Activated naive CD4-positive, alpha-beta T cell treated with anti-CD3 and anti-CD28 coated beads, Interleukin-2, amount 10 ng/mL, durations not matched to agents 7 days and 5 days (primary cell): Measurements from ENCODE around the gene MED25.

ENCODE experiments used
- CTCF ChIA-PET: fragments of 350-600 bp; sonication (Branson Sonifier 250); formaldehyde crosslinking; loops from one replicate; lab custom pipeline; 2021; ENCODE audit warnings: antibody characterized with exemption; lab: Charles Lee
- DNase-seq: peaks from one replicate; pipeline ENCODE4 v3.0.0-alpha.2; 2020
- H3K27ac Mint-ChIP-seq: one replicate; pipeline ENCODE4 v1.8.0; 2021; ENCODE audit warnings: mild to moderate bottlenecking, moderate library complexity, mixed read lengths
- H3K27me3 Mint-ChIP-seq: one replicate; pipeline ENCODE4 v1.8.0; 2021; ENCODE audit warnings: mild to moderate bottlenecking, mixed read lengths
- H3K36me3 Mint-ChIP-seq: one replicate; pipeline ENCODE4 v1.8.0; 2021; ENCODE audit warnings: mixed read lengths
- H3K4me1 Mint-ChIP-seq: one replicate; pipeline ENCODE4 v1.8.0; 2021; ENCODE audit warnings: mixed read lengths
- H3K4me3 Mint-ChIP-seq: one replicate; pipeline ENCODE4 v1.8.0; 2021; ENCODE audit warnings: mild to moderate bottlenecking, moderate library complexity, mixed read lengths
- H3K9me3 Mint-ChIP-seq: one replicate; pipeline ENCODE4 v1.8.0; 2021; ENCODE audit warnings: mixed read lengths

The MED25 gene

DNA sequence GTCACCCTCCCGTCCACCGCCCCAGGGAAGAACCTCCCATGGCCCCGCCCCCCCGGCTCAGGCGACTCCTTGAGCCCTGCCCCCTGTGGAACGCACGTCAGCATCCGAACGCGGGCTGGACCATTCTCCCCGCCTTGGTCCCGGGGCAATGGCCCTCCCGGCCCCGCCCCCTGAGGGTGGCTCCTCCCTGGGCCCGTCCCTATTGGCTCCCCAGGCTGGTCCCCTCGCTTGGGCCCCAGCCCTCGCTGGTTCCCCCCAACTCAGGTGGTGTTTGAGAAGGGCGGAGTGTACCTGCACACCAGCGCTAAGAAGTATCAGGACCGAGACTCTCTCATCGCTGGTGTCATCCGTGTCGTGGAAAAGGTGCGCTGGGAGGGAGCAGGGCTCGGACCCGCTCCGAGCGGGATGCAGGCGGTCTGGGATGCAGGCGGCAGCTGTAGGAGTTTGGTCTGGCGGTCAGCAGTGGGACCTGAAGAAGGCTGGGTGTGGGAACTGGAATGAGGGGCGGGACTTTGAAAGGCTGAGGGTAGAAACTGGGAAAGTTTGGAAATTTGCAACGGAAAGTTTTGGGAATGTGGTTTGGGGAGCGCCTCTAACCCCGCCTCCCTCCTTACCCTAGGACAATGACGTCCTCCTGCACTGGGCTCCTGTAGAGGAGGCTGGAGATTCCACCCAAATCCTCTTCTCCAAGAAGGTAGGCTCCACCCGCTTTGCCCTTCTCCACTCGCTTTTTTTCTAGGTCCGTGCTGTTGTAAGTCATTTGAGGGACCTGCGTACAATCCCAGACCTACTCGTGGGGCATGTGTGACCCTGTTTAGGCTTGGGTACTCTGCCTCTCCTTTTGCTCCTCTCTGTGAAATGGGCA is 60.0 kb downstream of the MED25 start:
- H3K36me3 Mint-ChIP-seq = peaks cover 32% of the 10 kb centered on the region
- peaks cover 29% of the 10 kb centered on the region for H3K4me1 Mint-ChIP-seq
- H3K27ac Mint-ChIP-seq = no peak overlapping the region
- H3K9me3 Mint-ChIP-seq = no peaks in the 10 kb centered on the region
- H3K27me3 Mint-ChIP-seq = no peaks in the 10 kb centered on the region
- CTCF ChIA-PET = no interaction called here
- DNase-seq = peak; percentile 99
- H3K4me3 Mint-ChIP-seq = no peak overlapping the region

DNA sequence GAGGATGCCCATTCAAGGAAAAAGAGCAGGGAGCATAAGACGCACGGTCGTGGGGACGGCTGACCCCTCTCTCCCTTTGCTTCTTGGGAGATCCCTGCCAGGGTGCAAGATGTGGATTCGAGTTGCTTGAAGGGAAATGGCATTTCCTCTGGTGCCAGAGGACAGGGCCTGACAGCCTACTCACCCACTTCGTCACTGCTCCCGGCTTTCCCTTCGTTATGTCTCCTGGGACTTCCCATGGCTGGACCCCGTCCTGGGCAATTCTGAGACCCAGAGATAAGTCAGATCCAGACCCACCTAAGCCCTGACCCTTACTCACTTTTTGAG is 60.6 kb downstream of the MED25 start:
- Mint-ChIP-seq H3K36me3 (peaks cover 38% of the 10 kb centered on the region), H3K9me3 (no peaks in the 10 kb centered on the region), H3K27ac (peak overlapping the region; percentile 70), H3K4me1 (peaks cover 29% of the 10 kb centered on the region), H3K4me3 (no peak overlapping the region), H3K27me3 (no peaks in the 10 kb centered on the region)
- no peak for DNase-seq
- CTCF ChIA-PET = no interaction called here

DNA sequence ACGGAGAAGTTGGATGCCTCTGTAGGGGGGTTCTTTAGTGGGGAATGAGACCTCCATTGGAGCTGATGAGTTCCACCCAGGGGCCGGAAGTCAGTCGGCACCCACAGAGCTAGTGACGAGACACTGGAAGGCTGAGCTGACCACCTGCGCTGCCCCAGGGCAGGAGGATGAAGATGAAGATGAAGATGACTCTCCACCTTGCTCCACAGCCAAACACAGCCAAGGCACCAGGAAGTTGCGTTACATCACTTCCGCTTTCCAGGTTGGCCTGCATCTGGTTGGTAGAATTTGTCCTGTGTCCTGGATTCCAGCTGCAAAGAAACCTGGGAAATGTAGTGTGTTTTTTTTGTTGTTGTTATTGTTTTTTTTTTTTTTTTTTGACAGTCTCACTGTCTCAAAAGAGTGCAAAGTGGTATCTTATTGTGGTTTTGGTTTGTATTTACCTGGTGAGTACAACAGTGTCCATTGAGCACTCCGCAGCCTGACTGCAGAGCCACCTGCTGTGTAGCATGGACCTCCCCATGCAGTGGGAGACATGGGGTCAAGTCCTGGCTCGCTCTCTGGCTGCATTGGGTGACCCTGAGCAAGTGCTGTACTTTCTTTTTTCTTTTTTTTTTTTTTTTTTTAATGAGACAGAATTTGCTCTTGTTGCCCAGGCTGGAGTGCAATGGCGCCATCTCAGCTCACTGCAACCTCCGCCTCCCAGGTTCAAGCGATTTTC is 61.3 kb downstream of the MED25 start:
- Mint-ChIP-seq H3K36me3 (peaks cover 41% of the 10 kb centered on the region), H3K9me3 (no peaks in the 10 kb centered on the region), H3K4me3 (no peak overlapping the region), H3K27me3 (no peaks in the 10 kb centered on the region), H3K4me1 (peaks cover 26% of the 10 kb centered on the region), H3K27ac (peak overlapping the region; percentile 70)
- peak; percentile 42 for DNase-seq
- CTCF ChIA-PET = no interaction called here

DNA sequence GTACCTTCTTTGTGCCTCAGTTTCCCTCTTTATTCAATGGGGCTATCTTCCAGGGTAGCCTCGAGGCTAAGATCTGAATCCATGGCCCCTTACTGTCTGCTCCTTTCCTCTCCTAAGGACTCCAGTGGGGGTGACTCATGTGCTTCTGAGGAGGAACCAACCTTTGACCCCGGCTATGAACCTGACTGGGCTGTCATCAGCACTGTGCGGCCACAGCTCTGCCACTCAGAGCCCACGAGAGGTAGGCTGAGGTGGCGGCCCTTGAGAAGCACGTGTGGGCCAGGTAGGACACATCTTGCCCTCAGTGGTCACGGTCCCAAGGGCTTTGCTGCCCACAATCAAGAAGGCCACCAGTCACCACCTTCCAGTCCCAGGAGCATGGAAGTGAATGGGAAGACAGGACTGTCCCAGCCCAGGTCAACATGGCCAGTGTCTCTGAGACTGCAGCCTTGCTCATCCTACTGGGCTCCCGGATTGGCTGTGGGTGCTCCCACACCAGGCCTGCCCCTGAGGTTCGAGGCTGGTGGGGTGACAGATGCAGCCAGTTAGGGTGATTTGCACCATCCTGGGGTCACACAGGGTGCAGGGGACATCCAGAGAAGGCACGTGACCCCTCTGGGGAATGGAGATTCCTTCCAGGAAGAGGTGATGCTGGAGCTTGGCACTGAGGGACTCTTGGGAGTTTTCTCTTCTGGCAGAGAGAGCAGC is 62.2 kb downstream of the MED25 start:
- no peaks in the 10 kb centered on the region for H3K27me3 Mint-ChIP-seq

DNA sequence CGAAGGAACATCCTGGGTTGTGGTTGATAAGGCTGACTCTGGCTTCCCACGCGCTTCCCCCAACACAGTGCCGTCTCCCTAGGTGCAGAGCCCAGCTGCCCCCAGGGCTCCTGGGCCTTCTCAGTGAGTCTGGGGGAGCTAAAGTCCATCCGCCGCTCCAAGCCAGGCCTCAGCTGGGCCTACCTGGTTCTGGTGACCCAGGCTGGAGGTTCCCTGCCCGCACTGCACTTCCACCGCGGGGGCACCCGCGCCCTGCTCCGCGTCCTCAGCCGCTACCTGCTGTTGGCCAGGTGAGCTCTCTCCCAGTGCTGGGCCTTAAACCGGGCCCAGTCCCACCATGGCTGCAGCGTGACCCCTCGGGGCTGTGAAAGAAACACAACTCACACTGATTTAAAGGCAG is 63.1 kb downstream of the MED25 start:
- H3K36me3 Mint-ChIP-seq = peaks cover 49% of the 10 kb centered on the region
- no peaks in the 10 kb centered on the region for H3K27me3 Mint-ChIP-seq
- H3K4me1 Mint-ChIP-seq = peaks cover 15% of the 10 kb centered on the region
- no peaks in the 10 kb centered on the region for H3K9me3 Mint-ChIP-seq
- CTCF ChIA-PET = interaction anchor here (1.0 kb wide), 1 partner anchor 15 kb away, joined by 3 read pairs; no protein-coding TSS in a partner anchor
- no peak overlapping the region for H3K27ac Mint-ChIP-seq
- no peak for DNase-seq
- no peak overlapping the region for H3K4me3 Mint-ChIP-seq

More for the DNA sequence above, 62.2 kb downstream of the MED25 start:
- H3K36me3 Mint-ChIP-seq = peaks cover 45% of the 10 kb centered on the region
- H3K27ac Mint-ChIP-seq = peak overlapping the region; percentile 33
- no peaks in the 10 kb centered on the region for H3K9me3 Mint-ChIP-seq
- DNase-seq = no peak
- CTCF ChIA-PET = no interaction called here
- H3K4me3 Mint-ChIP-seq = peak overlapping the region; percentile 21
- peaks cover 19% of the 10 kb centered on the region for H3K4me1 Mint-ChIP-seq

DNA sequence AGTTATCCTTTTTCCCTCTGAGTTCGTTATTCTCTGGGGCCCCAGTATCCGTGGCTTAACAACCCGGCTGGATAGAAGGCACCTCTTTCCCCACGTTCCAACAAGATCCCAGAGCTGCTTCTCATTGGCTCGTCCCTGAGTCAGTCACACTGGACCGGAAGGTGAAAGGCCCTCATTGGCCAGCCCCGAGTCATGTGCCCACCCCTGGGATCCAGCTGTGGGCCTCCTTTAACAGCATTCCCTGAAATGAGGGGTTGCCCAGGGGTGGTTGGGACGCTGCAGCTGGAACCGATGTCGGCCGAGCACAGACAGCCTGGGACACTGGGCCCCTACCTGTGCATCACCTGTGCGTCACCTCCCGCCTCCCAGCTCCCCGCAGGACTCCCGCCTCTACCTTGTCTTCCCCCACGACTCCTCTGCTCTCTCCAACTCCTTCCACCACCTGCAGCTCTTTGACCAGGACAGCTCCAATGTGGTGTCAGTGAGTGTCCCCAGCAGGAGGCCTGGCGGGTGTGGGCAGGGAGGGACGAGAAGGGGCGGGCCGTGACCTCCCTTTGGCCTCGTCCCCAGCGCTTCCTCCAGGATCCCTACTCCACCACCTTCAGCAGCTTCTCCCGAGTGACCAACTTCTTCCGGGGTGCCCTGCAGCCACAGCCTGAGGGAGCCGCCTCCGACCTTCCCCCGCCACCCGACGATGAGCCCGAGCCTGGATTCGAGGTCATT is 63.7 kb downstream of the MED25 start:
- peaks cover 52% of the 10 kb centered on the region for H3K36me3 Mint-ChIP-seq
- H3K4me3 Mint-ChIP-seq = no peak overlapping the region
- H3K4me1 Mint-ChIP-seq = peaks cover 15% of the 10 kb centered on the region
- no peaks in the 10 kb centered on the region for H3K9me3 Mint-ChIP-seq
- CTCF ChIA-PET = interaction anchor here (1.0 kb wide), 1 partner anchor 14 kb away, joined by 3 read pairs; no protein-coding TSS in a partner anchor
- H3K27me3 Mint-ChIP-seq = no peaks in the 10 kb centered on the region
- DNase-seq = no peak
- peak overlapping the region; percentile 69 for H3K27ac Mint-ChIP-seq

DNA sequence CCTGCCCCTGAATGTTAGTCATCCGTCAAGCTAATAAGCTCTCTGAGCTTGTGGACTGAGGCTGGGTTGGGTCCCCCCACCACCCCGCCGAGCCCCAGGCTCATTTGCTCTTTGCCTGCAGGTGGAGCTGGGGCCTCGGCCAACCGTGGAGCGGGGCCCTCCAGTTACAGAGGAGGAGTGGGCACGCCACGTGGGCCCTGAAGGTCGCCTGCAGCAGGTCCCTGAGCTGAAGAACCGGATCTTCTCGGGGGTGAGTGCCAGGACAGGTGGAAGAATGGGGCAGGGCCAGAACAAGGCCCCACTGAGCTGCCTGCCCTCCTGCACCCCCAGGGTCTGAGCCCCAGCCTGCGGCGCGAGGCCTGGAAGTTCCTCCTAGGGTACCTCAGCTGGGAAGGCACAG is 64.6 kb downstream of the MED25 start:
- Mint-ChIP-seq H3K27ac (no peak overlapping the region), H3K36me3 (peaks cover 52% of the 10 kb centered on the region), H3K4me3 (no peak overlapping the region), H3K9me3 (no peaks in the 10 kb centered on the region), H3K4me1 (peaks cover 15% of the 10 kb centered on the region), H3K27me3 (no peaks in the 10 kb centered on the region)
- no peak for DNase-seq
- CTCF ChIA-PET = no interaction called here

DNA sequence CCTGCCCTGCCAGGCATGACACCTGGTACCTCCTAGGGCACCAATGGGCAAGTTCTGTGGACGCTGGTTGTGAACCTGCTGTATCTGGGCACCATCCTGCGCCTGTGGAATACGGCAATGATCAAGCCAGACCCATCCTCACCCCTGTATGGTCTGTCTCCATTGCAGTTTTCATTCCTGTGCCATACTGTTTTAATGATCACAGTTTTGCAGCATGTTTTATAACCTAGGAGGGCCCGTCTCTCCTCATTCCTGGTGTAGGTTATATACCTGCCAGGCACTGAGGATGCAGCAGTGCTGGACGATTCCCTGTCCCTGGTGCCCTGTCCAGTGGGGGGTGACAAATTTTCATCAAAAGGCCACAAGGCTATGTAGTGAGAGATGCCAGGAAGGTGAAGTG is 65.0 kb downstream of the MED25 start:
- Mint-ChIP-seq H3K27me3 (no peaks in the 10 kb centered on the region), H3K27ac (no peak overlapping the region), H3K4me1 (peaks cover 12% of the 10 kb centered on the region), H3K4me3 (no peak overlapping the region), H3K9me3 (no peaks in the 10 kb centered on the region), H3K36me3 (peaks cover 50% of the 10 kb centered on the region)
- CTCF ChIA-PET = no interaction called here
- no peak for DNase-seq

DNA sequence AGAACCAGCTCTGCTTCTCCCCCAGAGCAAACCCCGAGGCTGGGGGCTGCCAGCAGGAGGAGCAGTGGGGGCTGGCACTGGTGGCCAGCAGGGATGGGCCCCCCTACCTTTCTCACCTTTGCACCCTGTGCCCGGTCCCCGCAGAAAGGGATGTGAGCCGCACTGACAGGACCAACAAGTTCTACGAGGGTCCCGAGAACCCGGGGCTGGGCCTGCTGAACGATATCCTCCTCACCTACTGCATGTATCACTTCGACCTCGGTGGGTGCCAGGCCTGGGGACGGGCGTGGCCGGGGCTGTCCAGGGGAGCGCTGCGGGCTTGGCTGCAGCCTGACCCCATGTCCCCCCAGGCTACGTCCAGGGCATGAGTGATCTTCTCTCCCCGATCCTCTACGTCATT is 66.0 kb downstream of the MED25 start:
- DNase-seq = no peak
- Mint-ChIP-seq H3K27ac (no peak overlapping the region), H3K27me3 (no peaks in the 10 kb centered on the region), H3K4me3 (no peak overlapping the region), H3K4me1 (peaks cover 6% of the 10 kb centered on the region), H3K9me3 (no peaks in the 10 kb centered on the region), H3K36me3 (peaks cover 43% of the 10 kb centered on the region)
- CTCF ChIA-PET = no interaction called here

DNA sequence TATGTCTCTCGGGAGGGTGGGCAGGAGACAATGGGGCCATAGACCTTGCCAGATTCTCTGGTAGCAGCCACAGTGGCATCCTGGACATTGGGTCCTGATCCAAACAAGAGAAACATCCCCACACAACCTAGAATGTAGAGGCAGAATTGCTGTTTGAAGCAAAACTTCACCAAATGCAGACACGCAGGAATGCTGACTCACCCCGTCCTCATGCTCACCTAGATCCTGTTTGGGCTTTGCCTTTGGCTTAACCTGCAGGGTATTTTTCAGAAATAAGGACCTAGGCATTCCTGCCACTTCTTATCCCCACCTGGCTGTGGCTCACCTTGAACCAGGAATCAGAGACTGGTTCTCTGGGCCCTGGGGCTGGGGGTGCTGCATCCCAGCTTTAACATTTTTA is 66.7 kb downstream of the MED25 start:
- no peak overlapping the region for H3K4me3 Mint-ChIP-seq
- peaks cover 4% of the 10 kb centered on the region for H3K4me1 Mint-ChIP-seq
- H3K9me3 Mint-ChIP-seq = no peaks in the 10 kb centered on the region
- H3K36me3 Mint-ChIP-seq = peaks cover 42% of the 10 kb centered on the region
- H3K27me3 Mint-ChIP-seq = peaks cover under 1% of the 10 kb centered on the region
- CTCF ChIA-PET = interaction anchor here (0.6 kb wide), 1 partner anchor 103 kb away, joined by 3 read pairs; no protein-coding TSS in a partner anchor
- H3K27ac Mint-ChIP-seq = no peak overlapping the region
- no peak for DNase-seq
